ENCODE results near the gene FAM162A. TPM values are rescaled to one million over a fixed set of nuclear protein-coding genes. Genes with fewer than 3 reads are reported as not detected.

FAM162A gene
- total RNA-seq, 4 donors from 2014 or later = 32.7 to 46.5 (median 43.7) TPM

DNA sequence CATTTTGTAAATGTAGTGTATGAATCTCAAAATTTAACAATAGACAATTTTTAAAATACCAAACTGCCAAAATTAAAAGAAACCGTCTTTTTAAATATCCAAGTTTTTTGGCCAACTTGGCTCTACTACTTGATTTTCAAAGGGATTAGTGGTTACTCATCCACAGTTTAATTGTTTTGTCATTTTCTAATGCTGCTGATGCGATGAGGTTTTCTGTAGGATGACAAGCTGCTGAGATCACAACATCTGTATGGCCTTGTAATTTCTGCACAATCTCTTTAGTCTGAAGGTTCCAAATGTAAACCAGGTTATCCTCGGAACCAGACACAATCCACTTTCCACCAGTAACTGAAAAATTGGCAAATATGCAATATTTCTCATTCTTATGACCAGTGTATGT lies 30.4 kb downstream of the FAM162A start:
- Histone ChIP-seq H3K4me1 (peaks cover 3 to 42% (median 7%) of the 10 kb centered on the region in 3 donors), H3K27me3 (no peaks in the 10 kb centered on the region), H3K36me3 (peaks cover 0 to 36% of the 10 kb centered on the region in 2 donors), H3K9me3 (no peaks in the 10 kb centered on the region), H3K27ac (no peak overlapping the region), H3K4me3 (no peak overlapping the region)
- TF ChIP-seq, protein P1, sequence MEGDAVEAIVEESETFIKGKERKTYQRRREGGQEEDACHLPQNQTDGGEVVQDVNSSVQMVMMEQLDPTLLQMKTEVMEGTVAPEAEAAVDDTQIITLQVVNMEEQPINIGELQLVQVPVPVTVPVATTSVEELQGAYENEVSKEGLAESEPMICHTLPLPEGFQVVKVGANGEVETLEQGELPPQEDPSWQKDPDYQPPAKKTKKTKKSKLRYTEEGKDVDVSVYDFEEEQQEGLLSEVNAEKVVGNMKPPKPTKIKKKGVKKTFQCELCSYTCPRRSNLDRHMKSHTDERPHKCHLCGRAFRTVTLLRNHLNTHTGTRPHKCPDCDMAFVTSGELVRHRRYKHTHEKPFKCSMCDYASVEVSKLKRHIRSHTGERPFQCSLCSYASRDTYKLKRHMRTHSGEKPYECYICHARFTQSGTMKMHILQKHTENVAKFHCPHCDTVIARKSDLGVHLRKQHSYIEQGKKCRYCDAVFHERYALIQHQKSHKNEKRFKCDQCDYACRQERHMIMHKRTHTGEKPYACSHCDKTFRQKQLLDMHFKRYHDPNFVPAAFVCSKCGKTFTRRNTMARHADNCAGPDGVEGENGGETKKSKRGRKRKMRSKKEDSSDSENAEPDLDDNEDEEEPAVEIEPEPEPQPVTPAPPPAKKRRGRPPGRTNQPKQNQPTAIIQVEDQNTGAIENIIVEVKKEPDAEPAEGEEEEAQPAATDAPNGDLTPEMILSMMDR (IDR thresholded peaks at IDR 0.05) = no peak
- TF ChIP-seq POLR2AphosphoS5 (IDR thresholded peaks at IDR 0.05) (no peak), POLR2A (IDR thresholded peaks at IDR 0.05) (no peak), EP300 (IDR thresholded peaks at IDR 0.05) (no peak)
- ATAC-seq = no peak
- 75 to 76% methylated on average over 2 to 3 of the region's 3 CpGs for WGBS, 2 donors (ENCODE audit: low coverage in 1 of 2)

DNA sequence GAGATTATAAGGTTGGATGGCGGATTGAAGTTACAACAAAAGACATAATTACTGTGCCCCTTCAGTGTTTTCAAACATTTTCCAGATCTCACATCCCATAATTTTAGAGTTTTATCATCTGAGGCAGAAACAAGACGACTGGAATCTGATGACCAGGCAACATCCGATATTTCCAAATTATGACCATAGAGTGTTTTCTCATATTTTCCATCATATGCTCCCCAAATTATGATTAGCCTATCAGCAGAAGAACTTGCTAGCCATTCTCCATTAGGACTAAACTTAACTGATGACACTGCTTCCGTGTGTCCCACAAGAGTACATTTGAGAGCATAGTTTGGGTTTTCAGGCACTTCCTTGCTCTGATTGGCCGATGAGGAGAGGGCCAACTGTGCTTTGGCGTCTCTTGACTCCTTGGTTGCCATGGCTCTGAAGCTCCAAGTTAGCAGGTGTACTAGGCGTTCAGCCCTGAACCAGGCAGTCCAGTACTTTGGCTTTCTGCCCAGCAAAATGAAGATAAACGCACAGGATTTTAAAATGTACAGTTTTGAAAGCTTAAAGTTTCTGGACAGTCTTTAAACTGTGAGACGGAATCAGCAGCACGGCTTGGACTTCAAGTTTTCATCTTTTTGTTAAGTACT lies 31.2 kb downstream of the FAM162A start:
- Histone ChIP-seq H3K4me3 (peak overlapping the region; percentile 60 to 72), H3K4me1 (peaks cover 3 to 42% (median 7%) of the 10 kb centered on the region in 3 donors), H3K27ac (peak overlapping the region; percentile 78 to 87 (median 85)), H3K9me3 (no peaks in the 10 kb centered on the region), H3K36me3 (peaks cover 0 to 28% of the 10 kb centered on the region in 2 donors), H3K27me3 (no peaks in the 10 kb centered on the region)
- 18 to 43% methylated on average over 5 to 10 of the region's 10 CpGs for WGBS, 2 donors (ENCODE audit: low coverage in 1 of 2)
- TF ChIP-seq EP300 (IDR thresholded peaks at IDR 0.05) (no peak), POLR2A (IDR thresholded peaks at IDR 0.05) (no peak), POLR2AphosphoS5 (IDR thresholded peaks at IDR 0.05) (no peak)
- TF ChIP-seq, protein P1 (IDR thresholded peaks at IDR 0.05) = no peak
- ATAC-seq = peak; percentile 12

DNA sequence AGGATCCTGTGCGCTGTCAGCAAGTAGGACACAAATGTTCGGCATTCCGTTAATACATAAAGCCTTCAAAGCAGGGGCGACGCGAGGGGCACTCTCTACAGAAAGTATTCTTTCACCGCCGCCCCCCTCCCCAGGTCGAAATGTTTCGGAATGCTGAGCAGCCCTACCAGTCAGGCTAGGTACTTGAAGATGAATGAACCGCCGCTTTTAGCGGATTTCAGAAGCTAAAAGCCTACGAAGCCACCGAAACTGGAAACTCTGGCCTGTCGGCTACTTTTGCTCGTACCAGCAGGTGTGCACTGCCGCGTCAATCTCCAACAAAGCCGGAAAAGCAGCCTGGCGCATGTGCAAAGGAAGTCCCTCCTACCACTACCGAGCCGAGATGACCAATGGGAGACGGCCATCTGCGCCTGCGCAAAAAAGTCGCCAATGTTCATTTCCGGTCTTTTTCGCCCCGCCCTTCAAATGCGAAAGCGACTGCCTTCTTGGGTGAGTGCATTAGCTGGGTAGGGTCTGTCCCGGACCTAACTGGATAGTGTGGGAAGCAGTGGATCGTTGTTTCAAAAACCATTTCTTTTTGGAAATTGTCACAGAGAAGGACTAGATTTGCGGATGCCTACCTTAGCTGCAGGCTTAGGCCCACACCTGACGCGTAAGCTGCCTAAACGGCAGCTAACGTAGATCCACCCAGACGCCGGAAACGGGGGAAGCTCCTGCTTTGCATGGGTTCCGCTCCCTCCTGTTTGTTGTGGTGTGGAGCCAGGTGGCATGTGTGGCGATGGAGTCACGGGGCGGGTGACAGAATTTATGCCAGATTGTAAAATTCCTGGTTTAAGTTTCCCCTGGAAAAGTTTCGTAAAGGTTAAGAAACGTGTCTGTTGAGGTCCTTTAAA lies 32.0 kb downstream of the FAM162A start, which contains the start of gene WDR5B:
Gene WDR5B (minus strand): TSS at position 301 of the 893 bp plus-strand sequence. CDS start 534 bp downstream, outside the sequence.
- H3K4me1 ChIP-seq = peaks cover 3 to 42% (median 7%) of the 10 kb centered on the region in 3 donors
- 1% methylated on average over 20 to 23 of the region's 48 CpGs for WGBS, 2 donors (ENCODE audit: low coverage in 1 of 2)
- TF ChIP-seq, protein P1 (IDR thresholded peaks at IDR 0.05) = peak in 2 of 4 experiments; percentile 16 to 31
- TF ChIP-seq POLR2AphosphoS5 (IDR thresholded peaks at IDR 0.05) (peak; percentile 70), EP300 (IDR thresholded peaks at IDR 0.05) (no peak), POLR2A (IDR thresholded peaks at IDR 0.05) (peak; percentile 58 to 67)
- H3K27ac ChIP-seq = peak within 1 kb of the TSS; percentile 78 to 87 (median 85)
- no peaks in the 10 kb centered on the region for H3K27me3 ChIP-seq
- peak within 1 kb of the TSS; percentile 60 to 72 for H3K4me3 ChIP-seq
- peaks cover 0 to 21% of the 10 kb centered on the region in 2 donors for H3K36me3 ChIP-seq
- ATAC-seq = peak; percentile 96
- no peaks in the 10 kb centered on the region for H3K9me3 ChIP-seq

DNA sequence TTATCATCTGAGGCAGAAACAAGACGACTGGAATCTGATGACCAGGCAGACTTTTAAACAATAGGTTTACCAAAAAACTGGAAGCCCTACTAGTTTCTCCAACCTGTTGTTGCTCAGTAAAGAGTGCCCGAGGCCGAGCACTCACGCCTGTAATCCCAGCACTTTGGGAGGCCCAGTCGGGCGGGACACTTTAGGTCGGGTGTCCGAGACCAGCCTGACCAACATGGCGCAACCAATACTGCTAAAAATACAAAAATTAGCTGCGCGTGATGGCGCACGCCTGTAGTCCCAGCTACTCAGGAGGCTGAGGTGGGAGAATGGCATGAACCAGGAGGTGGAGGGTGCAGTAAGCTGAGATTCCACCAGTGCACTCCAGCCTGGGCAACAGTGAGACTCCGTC lies 33.0 kb downstream of the FAM162A start:
- peak overlapping the region; percentile 78 to 87 (median 85) for H3K27ac ChIP-seq
- H3K36me3 ChIP-seq = peaks cover 0 to 19% of the 10 kb centered on the region in 2 donors
- TF ChIP-seq POLR2AphosphoS5 (IDR thresholded peaks at IDR 0.05) = no peak
- TF ChIP-seq, protein P1 (IDR thresholded peaks at IDR 0.05) = no peak
- TF ChIP-seq EP300 (IDR thresholded peaks at IDR 0.05) = no peak
- no peak for TF ChIP-seq POLR2A (IDR thresholded peaks at IDR 0.05)

More for the DNA sequence above, 33.0 kb downstream of the FAM162A start:
- 41 to 76% methylated on average over 4 to 10 of the region's 14 CpGs for WGBS, 2 donors (ENCODE audit: low coverage in 1 of 2)
- ATAC-seq = no peak
- peaks cover 3 to 42% (median 7%) of the 10 kb centered on the region in 3 donors for H3K4me1 ChIP-seq
- H3K9me3 ChIP-seq = no peaks in the 10 kb centered on the region
- peak overlapping the region; percentile 60 to 72 for H3K4me3 ChIP-seq
- H3K27me3 ChIP-seq = no peaks in the 10 kb centered on the region

Measured in gastroesophageal sphincter (tissue), 4 donors.